Measurements from ENCODE around the gene SLX4IP. TPM values are rescaled to one million over a fixed set of nuclear protein-coding genes. Genes with fewer than 3 reads are reported as not detected.
A peak's percentile ranks its signal among the peaks of the same experiment; 100 is the strongest.

The SLX4IP gene
- total and polyA plus RNA-seq, 2 of the 13 experiments (the other 11 are each of a cell fraction or from before 2014, with no cell fraction given), result 3.6 to 7.3 TPM

DNA sequence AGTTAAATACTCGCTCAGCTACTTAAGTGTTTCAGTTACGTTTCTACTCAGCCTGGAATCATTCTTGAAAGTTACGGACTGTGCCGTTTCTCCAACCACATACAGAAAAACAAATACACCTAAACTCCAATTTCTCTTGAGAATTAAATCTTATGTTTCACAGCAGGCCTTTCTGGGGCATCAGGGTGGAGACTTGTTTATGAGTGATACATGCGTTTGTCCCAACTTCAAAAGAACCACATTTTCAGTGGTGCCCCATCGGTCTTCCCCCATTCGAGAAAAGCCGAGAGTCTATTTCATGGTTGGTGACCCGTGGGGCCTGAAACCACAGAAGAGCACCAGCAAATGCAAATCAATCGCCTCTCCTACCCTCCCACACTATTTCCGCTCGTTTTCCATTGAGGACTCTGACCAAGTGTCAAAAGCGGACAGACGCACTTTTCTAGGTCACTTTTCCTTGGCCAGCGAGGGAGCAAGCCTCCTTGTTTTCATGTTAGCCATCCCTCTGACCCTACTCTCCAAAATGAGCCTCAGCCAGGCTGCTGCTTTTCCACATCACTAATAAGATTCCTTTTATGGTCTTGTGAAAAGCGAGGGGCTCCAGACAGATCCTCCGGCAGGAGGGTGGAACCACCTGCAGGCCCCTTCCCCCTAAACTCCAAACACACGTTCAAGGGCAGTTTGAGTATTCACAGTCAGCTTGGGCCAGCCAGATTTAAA is 235.6 kb downstream of the SLX4IP start (continued):
- TF ChIP-seq, protein P1, sequence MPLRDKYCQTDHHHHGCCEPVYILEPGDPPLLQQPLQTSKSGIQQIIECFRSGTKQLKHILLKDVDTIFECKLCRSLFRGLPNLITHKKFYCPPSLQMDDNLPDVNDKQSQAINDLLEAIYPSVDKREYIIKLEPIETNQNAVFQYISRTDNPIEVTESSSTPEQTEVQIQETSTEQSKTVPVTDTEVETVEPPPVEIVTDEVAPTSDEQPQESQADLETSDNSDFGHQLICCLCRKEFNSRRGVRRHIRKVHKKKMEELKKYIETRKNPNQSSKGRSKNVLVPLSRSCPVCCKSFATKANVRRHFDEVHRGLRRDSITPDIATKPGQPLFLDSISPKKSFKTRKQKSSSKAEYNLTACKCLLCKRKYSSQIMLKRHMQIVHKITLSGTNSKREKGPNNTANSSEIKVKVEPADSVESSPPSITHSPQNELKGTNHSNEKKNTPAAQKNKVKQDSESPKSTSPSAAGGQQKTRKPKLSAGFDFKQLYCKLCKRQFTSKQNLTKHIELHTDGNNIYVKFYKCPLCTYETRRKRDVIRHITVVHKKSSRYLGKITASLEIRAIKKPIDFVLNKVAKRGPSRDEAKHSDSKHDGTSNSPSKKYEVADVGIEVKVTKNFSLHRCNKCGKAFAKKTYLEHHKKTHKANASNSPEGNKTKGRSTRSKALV (CRISPR knock-in tag; IDR thresholded peaks at IDR 0.05), result 0 out of 2 replicates have a peak, but pooled peaks have one; percentile 50

DNA sequence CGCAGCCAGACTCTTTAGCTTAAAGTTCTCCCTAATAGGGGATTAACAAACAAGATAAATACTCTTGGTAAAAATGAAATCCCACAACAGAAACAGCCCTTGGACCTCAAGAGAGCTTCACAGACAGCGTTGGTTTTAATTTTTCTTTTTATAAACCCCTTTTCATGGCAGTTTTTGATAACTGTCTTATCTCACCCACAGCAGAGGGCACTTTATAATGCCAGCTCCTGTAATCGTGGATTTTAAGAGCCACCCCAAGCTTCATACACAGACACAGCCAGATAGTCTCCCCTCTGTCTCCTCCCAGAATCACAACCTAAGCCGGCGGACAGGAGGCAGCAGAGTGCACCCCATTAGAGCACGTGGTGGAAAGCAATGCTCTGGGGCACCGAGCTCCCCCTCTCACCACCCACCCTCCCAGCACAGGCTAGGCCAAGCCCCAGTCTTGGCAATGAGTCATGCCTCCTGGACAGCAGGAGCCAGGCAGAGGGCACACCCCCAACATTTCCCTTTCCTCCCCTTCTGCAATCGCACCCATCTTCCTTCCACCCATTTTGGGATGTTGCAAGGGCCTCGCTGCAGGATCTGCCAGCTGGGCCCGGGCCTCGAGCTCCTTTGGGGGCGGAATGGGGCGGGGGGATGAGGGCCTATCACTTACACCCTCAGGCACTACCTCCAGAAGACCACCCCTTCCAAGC is 236.3 kb downstream of the SLX4IP start:
- Histone ChIP-seq H3K9ac (ENCODE audit: insufficient read depth, low read depth, low read length) (peak overlapping the region; percentile 95), H3K4me2 (ENCODE audit: low read depth, low read length) (peak overlapping the region; percentile 96), H4K20me1 (ENCODE audit: insufficient read depth, low read length) (peaks cover 34% of the 10 kb centered on the region), H3K4me3 (replicated peaks in 1 of 3; ENCODE audit: insufficient read depth in 1 of 3, low read depth in 2 of 3, low read length in 3 of 3) (peak overlapping the region; percentile 85 to 94 (median 91)), H3K4me1 (ENCODE audit: insufficient read depth, low read length) (peaks cover 65% of the 10 kb centered on the region), H3K9me3 (ENCODE audit: low read length) (no peaks in the 10 kb centered on the region), H3K79me2 (ENCODE audit: insufficient read depth, low read length) (peaks cover 74% of the 10 kb centered on the region), H3K36me3 (replicated peaks in 1 of 2; ENCODE audit: control insufficient read depth in 1 of 2, insufficient read depth in 2 of 2, low read length in 2 of 2) (peaks cover 20 to 28% of the 10 kb centered on the region in 2 experiments), H2AFZ (ENCODE audit: low read length) (no peak overlapping the region), H3K27me3 (ENCODE audit: control insufficient read depth in 1 of 2, insufficient read depth in 2 of 2, low read length in 2 of 2) (no peaks in the 10 kb centered on the region; a peak in 1 of 5 replicates), H3K27ac (ENCODE audit: extremely low read length, insufficient read depth, low read length) (peak overlapping the region; percentile 89)
- FAIRE-seq (peak; percentile 63), ATAC-seq (peak; percentile 50), DNase-seq (ENCODE audit: low spot score) (peak; percentile 93)
- CTCF ChIA-PET (ENCODE audit: low intra/inter-chr PET ratio, low total read pairs), result no interaction called here
- in situ Hi-C loops (cut with HindIII; ENCODE audit: extremely low pct_ligation_motif_present, low pct_unique_long_range_greater_than_20kb), result loop anchor here (5.0 kb wide), 2 partner anchors 536 to 871 kb away; no protein-coding TSS in a partner anchor
- WGBS (ENCODE audit: low lambda C conversion rate), result 3% methylated on average over 13 of the region's 13 CpGs
- intact Hi-C loops (cut with micrococcal nuclease; ENCODE audit: unreplicated experiment), result loop anchor here (1.0 to 10.0 kb wide), 7 partner anchors 67 to 873 kb away; no protein-coding TSS in a partner anchor
- TSS peak; percentile 23 for BruUV-seq (replicated peaks)
- POLR2A ChIA-PET, result interaction anchor here (0.9 to 5.6 kb wide), 33 partner anchors 7 to 596 kb away, joined by 3 to 104 read pairs (median 5); partner anchors contain the start of genes MKKS and SLX4IP
- TF ChIP-seq, protein P2, sequence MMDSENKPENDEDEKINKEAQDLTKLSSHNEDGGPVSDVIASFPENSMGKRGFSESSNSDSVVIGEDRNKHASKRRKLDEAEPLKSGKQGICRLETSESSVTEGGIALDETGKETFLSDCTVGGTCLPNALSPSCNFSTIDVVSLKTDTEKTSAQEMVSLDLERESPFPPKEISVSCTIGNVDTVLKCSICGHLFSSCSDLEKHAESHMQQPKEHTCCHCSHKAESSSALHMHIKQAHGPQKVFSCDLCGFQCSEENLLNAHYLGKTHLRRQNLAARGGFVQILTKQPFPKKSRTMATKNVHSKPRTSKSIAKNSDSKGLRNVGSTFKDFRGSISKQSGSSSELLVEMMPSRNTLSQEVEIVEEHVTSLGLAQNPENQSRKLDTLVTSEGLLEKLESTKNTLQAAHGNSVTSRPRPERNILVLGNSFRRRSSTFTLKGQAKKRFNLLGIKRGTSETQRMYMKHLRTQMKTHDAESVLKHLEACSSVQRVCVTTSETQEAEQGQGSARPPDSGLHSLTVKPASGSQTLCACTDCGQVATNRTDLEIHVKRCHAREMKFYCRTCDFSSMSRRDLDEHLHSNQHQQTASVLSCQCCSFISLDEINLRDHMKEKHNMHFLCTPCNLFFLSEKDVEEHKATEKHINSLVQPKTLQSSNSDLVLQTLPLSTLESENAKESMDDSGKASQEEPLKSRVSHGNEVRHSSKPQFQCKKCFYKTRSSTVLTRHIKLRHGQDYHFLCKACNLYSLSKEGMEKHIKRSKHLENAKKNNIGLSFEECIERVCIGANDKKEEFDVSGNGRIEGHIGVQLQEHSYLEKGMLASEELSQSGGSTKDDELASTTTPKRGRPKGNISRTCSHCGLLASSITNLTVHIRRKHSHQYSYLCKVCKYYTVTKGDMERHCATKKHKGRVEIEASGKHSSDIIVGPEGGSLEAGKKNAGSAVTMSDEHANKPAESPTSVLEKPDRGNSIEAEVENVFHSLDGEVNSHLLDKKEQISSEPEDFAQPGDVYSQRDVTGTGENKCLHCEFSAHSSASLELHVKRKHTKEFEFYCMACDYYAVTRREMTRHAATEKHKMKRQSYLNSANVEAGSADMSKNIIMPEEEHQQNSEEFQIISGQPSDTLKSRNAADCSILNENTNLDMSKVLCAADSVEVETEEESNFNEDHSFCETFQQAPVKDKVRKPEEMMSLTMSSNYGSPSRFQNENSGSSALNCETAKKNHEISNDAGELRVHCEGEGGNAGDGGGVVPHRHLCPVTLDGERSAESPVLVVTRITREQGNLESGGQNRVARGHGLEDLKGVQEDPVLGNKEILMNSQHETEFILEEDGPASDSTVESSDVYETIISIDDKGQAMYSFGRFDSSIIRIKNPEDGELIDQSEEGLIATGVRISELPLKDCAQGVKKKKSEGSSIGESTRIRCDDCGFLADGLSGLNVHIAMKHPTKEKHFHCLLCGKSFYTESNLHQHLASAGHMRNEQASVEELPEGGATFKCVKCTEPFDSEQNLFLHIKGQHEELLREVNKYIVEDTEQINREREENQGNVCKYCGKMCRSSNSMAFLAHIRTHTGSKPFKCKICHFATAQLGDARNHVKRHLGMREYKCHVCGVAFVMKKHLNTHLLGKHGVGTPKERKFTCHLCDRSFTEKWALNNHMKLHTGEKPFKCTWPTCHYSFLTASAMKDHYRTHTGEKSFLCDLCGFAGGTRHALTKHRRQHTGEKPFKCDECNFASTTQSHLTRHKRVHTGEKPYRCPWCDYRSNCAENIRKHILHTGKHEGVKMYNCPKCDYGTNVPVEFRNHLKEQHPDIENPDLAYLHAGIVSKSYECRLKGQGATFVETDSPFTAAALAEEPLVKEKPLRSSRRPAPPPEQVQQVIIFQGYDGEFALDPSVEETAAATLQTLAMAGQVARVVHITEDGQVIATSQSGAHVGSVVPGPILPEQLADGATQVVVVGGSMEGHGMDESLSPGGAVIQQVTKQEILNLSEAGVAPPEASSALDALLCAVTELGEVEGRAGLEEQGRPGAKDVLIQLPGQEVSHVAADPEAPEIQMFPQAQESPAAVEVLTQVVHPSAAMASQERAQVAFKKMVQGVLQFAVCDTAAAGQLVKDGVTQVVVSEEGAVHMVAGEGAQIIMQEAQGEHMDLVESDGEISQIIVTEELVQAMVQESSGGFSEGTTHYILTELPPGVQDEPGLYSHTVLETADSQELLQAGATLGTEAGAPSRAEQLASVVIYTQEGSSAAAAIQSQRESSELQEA (CRISPR knock-in tag; IDR thresholded peaks at IDR 0.05; ENCODE audit: not compliant biosample characterization), result peak; percentile 61
- no peak for TF ChIP-seq YEATS2 (CRISPR knock-in tag; IDR thresholded peaks at IDR 0.05; ENCODE audit: borderline replicate concordance)
- TF ChIP-seq HCFC1 (IDR thresholded peaks at IDR 0.05; ENCODE audit: low read depth, low read length), result no peak
- no peak for TF ChIP-seq ZNF296 (CRISPR knock-in tag; conservative IDR thresholded peaks at IDR 0.05)
- TF ChIP-seq HOXA3 (CRISPR knock-in tag; IDR thresholded peaks at IDR 0.05), result no peak; the same call in 1 of the 2 replicates
- TF ChIP-seq NFE2 (CRISPR knock-in tag; IDR thresholded peaks at IDR 0.05), result peak; percentile 20; the same call in 1 of the 2 replicates
- TF ChIP-seq, protein P3, sequence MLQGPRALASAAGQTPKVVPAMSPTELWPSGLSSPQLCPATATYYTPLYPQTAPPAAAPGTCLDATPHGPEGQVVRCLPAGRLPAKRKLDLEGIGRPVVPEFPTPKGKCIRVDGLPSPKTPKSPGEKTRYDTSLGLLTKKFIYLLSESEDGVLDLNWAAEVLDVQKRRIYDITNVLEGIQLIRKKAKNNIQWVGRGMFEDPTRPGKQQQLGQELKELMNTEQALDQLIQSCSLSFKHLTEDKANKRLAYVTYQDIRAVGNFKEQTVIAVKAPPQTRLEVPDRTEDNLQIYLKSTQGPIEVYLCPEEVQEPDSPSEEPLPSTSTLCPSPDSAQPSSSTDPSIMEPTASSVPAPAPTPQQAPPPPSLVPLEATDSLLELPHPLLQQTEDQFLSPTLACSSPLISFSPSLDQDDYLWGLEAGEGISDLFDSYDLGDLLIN (CRISPR knock-in tag; IDR thresholded peaks at IDR 0.05; ENCODE audit: borderline replicate concordance), result no peak
